Progenitor cell of endocrine pancreas (in vitro differentiated cells): Measurements from ENCODE around the gene KLHL30. TPM values are rescaled to one million over a fixed set of nuclear protein-coding genes. Genes with fewer than 3 reads are reported as not detected.

ENCODE experiments used
- DNase-seq: peaks from one replicate; pipeline ENCODE4 v3.0.0; 2021; ENCODE audit warnings: low spot score; ENCODE audit not compliant: unreplicated experiment
- H3K27ac Mint-ChIP-seq: 2 replicates; pipeline ENCODE4 v1.8.0; 2021; ENCODE audit warnings: mild to moderate bottlenecking, moderate library complexity, mixed read lengths
- H3K27me3 Mint-ChIP-seq: 2 replicates; pipeline ENCODE4 v1.8.0; 2021; ENCODE audit warnings: mixed read lengths
- H3K36me3 Mint-ChIP-seq: 2 replicates; pipeline ENCODE4 v1.8.0; 2022; ENCODE audit warnings: mixed read lengths; ENCODE audit not compliant: insufficient read depth
- H3K4me1 Mint-ChIP-seq: 2 replicates; pipeline ENCODE4 v1.8.0; 2021; ENCODE audit warnings: low read depth, mixed read lengths
- H3K4me3 Mint-ChIP-seq: 2 replicates; pipeline ENCODE4 v1.8.0; 2021; ENCODE audit warnings: low read depth, mild to moderate bottlenecking, moderate library complexity, mixed read lengths
- H3K9me3 Mint-ChIP-seq: 2 replicates; pipeline ENCODE4 v1.8.0; 2021; ENCODE audit warnings: low read depth, mixed read lengths
- CTCF ChIP-seq: fragments of 200-600 bp; sonication (generic); IDR thresholded peaks from one replicate; pipeline ENCODE4 v1.5.0; 2021; ENCODE audit warnings: antibody characterized with exemption, mild to moderate bottlenecking; ENCODE audit not compliant: unreplicated experiment
- total RNA-seq: library from RNA; stranded (reverse); gene quantifications from 2 replicates; pipeline ENCODE4 v1.2.1, GENCODE V29; 2021

KLHL30 gene
- total RNA-seq, 1 donor from 2014 or later, result 0.07 TPM

DNA sequence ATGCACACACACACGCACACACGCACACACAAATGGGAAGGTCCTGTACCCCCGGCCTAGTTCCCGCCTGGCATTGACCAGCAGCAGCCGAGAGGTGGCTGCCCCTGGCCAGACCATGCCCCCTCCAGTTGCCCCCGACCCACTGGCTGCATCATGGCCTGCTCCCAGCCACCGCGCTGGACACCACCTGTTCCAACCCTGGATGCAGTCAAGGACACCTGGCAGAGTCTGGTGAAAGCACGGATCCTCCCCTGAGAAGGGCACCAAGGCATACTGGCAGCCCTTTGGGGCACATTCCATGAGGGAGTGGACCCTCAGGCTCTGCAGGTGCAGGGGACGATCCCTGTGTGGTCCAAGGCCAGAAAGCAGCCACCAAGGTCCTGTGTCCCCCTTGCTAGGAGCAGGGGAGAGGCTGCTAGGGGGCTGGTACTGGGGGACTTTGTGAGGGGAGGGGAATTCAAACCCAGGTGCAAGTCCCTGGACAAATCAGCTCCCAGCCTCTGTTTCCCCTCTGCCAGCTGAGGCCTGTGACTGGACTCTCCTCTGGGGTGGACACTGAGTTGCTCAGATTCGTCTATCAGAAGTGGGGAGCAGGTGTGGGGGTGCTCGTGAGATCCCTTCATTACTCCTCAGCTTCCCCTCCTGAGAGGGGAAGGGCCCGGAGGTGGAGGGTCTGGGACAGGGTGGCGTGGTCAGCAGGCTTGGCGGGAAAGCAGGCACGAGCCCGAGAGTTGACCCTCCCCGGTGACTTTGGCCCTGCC lies 34.8 kb upstream of the KLHL30 start:
- DNase-seq, result no peak

DNA sequence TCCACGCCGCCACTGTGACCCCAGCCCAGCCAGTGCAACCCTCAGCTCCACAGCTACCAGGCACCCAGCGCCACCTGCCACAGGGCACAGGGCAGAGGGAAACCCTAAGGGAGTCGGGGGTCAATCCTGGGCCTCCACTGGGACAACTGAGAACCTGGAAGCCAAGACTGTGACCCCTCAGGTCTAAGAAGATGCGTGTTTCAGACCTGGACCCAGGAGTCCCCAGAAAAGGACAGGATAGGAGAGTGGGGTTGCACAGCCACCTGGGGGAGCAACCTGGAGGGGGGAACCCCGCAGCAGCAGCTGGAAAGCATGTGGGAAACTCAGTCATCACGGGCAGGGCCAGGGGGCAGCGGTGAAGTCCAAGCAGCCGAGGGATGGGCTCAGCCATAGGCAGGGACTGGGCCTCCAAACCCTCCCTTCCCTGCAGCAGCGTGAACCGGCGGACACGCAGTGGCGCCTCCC lies 34.2 kb upstream of the KLHL30 start:
- Mint-ChIP-seq H3K4me1 (peaks cover 1% of the 10 kb centered on the region), H3K27ac (no peak overlapping the region), H3K9me3 (no peaks in the 10 kb centered on the region), H3K27me3 (no peaks in the 10 kb centered on the region), H3K36me3 (no peaks in the 10 kb centered on the region), H3K4me3 (no peak overlapping the region)
- no peak for DNase-seq
- TF ChIP-seq CTCF, result no peak

More for the DNA sequence above, 34.8 kb upstream of the KLHL30 start:
- Mint-ChIP-seq H3K9me3 (no peaks in the 10 kb centered on the region), H3K4me1 (peaks cover 2% of the 10 kb centered on the region), H3K36me3 (peaks cover 2% of the 10 kb centered on the region), H3K27me3 (no peaks in the 10 kb centered on the region), H3K4me3 (no peak overlapping the region), H3K27ac (no peak overlapping the region)
- TF ChIP-seq CTCF, result no peak

GRCh38 chr2:238104691-238105371 lies 33.6 kb upstream of the KLHL30 start:
- no peaks in the 10 kb centered on the region for H3K27me3 Mint-ChIP-seq
- H3K4me3 Mint-ChIP-seq, result no peak overlapping the region
- no peaks in the 10 kb centered on the region for H3K36me3 Mint-ChIP-seq
- DNase-seq, result no peak
- peaks cover 1% of the 10 kb centered on the region for H3K4me1 Mint-ChIP-seq
- TF ChIP-seq CTCF, result no peak
- no peak overlapping the region for H3K27ac Mint-ChIP-seq
- H3K9me3 Mint-ChIP-seq, result no peaks in the 10 kb centered on the region

DNA sequence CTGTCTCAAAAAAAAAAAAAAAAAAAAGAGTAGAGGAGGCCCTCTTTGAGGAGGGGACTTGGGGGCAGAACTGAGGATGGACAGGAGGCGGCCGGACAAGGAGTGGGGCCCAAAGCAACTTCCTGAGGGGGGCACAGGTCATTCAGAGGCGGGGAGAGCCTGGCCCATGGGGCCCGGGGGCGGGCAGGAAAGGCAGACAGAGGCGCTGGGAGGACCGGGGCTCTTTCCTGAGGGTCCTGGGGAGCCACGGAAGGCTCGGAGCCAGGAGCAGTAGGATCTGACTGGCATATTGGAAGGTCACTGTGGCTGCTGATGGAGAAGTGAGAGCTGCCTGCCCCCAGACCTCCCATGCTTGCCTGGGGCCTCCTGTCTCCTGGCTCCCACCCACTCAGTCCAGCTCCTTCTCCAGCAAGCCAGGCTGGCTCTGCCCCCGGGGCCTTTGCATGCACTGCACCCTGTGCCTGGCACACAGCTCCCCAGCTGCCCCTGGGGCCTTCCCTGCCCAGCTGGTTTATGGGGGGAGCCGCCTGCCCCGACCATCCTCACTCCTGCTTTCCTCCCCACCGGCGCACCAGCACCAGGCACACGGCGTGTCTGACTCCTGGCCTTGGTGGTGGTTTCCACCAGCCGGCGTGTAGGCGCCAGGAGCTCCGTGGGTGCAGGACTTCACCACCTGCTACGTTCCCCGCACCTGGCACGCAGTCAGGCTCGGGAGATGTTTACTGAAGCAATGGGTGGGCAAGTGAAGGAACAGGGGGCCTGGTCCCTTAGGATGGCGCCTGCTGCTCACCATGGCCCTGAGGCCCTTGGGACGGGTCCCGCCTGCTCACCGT lies 32.7 kb upstream of the KLHL30 start:
- Mint-ChIP-seq H3K4me3 (no peak overlapping the region), H3K36me3 (no peaks in the 10 kb centered on the region), H3K4me1 (peaks cover 1% of the 10 kb centered on the region), H3K27ac (no peak overlapping the region), H3K27me3 (no peaks in the 10 kb centered on the region), H3K9me3 (no peaks in the 10 kb centered on the region)
- TF ChIP-seq CTCF, result no peak
- DNase-seq, result no peak

DNA sequence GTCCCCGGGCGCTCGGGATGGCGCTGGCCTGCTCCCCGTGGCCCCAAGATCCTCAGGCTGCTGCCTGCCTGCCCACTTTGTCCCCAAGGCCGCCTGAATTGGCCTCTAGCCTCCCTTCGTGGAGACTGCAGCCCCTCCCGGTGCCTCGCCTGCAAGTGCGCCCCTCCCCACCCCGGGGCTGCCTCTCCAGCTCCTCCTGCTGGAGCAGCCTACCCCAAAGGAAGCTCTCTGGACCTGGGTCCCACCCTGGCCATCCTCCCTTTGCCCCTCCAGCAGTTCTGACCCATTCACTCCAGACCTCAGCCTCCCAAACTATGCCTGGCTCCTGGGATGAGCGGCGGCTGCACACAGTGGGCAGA lies 32.1 kb upstream of the KLHL30 start:
- DNase-seq, result no peak
- H3K27me3 Mint-ChIP-seq, result no peaks in the 10 kb centered on the region

More for the DNA sequence above, 32.1 kb upstream of the KLHL30 start:
- Mint-ChIP-seq H3K27ac (no peak overlapping the region), H3K4me3 (no peak overlapping the region), H3K36me3 (no peaks in the 10 kb centered on the region), H3K9me3 (no peaks in the 10 kb centered on the region), H3K4me1 (peaks cover 1% of the 10 kb centered on the region)
- TF ChIP-seq CTCF, result no peak
